PFSK-1 (cell line): Measurements from ENCODE around the gene PXDN.

Experiments used
- FOXP2 ChIP-seq: optimal IDR thresholded peaks from 2 replicates; pipeline ENCODE3; 2011; ENCODE audit warnings: borderline replicate concordance, control low read depth, inconsistent platforms; ENCODE audit not compliant: insufficient read depth; ENCODE audit errors: extremely low read length, extremely low read depth
- POLR2AphosphoS5 ChIP-seq: IDR thresholded peaks from 2 replicates; pipeline ENCODE4 v1.6.1; 2012; ENCODE audit warnings: low read depth, mild to moderate bottlenecking, control low read depth, low read length, moderate library complexity
- SIN3A ChIP-seq: IDR thresholded peaks from 2 replicates; pipeline ENCODE4 v1.6.1; 2012; ENCODE audit warnings: mild to moderate bottlenecking, low read length, moderate library complexity, borderline replicate concordance; ENCODE audit not compliant: insufficient read depth
- TAF1 ChIP-seq: IDR thresholded peaks from 2 replicates; pipeline ENCODE4 v1.6.1; 2012; ENCODE audit warnings: low read length, control low read depth, borderline replicate concordance; ENCODE audit not compliant: insufficient read depth
- TF ChIP-seq, protein P1 (sequence below), 2 experiments: IDR thresholded peaks; 2 replicates each; pipeline versions ENCODE4 v1.6.1 to v1.8.0; 2011 to 2012; ENCODE audit warnings: low read depth in 2 of 2, low read length in 2 of 2, control low read depth in 1 of 2, inconsistent platforms in 1 of 2, mild to moderate bottlenecking in 1 of 2, moderate library complexity in 1 of 2; ENCODE audit not compliant: insufficient read depth in 1 of 2

GRCh38 chr2:1634681-1635341 is 109.5 kb downstream of the PXDN start:
- TF ChIP-seq POLR2AphosphoS5 (no peak), TAF1 (no peak), SIN3A (no peak), FOXP2 (no peak)
- TF ChIP-seq, protein P1, sequence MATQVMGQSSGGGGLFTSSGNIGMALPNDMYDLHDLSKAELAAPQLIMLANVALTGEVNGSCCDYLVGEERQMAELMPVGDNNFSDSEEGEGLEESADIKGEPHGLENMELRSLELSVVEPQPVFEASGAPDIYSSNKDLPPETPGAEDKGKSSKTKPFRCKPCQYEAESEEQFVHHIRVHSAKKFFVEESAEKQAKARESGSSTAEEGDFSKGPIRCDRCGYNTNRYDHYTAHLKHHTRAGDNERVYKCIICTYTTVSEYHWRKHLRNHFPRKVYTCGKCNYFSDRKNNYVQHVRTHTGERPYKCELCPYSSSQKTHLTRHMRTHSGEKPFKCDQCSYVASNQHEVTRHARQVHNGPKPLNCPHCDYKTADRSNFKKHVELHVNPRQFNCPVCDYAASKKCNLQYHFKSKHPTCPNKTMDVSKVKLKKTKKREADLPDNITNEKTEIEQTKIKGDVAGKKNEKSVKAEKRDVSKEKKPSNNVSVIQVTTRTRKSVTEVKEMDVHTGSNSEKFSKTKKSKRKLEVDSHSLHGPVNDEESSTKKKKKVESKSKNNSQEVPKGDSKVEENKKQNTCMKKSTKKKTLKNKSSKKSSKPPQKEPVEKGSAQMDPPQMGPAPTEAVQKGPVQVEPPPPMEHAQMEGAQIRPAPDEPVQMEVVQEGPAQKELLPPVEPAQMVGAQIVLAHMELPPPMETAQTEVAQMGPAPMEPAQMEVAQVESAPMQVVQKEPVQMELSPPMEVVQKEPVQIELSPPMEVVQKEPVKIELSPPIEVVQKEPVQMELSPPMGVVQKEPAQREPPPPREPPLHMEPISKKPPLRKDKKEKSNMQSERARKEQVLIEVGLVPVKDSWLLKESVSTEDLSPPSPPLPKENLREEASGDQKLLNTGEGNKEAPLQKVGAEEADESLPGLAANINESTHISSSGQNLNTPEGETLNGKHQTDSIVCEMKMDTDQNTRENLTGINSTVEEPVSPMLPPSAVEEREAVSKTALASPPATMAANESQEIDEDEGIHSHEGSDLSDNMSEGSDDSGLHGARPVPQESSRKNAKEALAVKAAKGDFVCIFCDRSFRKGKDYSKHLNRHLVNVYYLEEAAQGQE (IDR thresholded peaks at IDR 0.05; ENCODE audit: insufficient read depth in 1 of 2, low read depth in 2 of 2, low read length in 2 of 2), result no peak
